Jurkat, Clone E6-1 (cell line): Measurements from ENCODE around the gene FGF10.
A peak's percentile ranks its signal among the peaks of the same experiment; 100 is the strongest.

Experiments
- DNase-seq: peaks from one replicate; pipeline ENCODE4 v3.0.0-alpha.2; 2011; ENCODE audit warnings: low read depth, low spot score
- H3K4me3 ChIP-seq: 2 replicates; pipeline ENCODE4 v1.5.1; 2011; ENCODE audit warnings: mild to moderate bottlenecking, low read length, control low read depth, moderate library complexity

FGF10 gene

GRCh38 chr5:44361342-44362001 is 27.7 kb downstream of the FGF10 start:
- no peak for DNase-seq
- no peak overlapping the region for H3K4me3 ChIP-seq

GRCh38 chr5:44360919-44361318 is 28.3 kb downstream of the FGF10 start:
- no peak for DNase-seq
- no peak overlapping the region for H3K4me3 ChIP-seq

DNA sequence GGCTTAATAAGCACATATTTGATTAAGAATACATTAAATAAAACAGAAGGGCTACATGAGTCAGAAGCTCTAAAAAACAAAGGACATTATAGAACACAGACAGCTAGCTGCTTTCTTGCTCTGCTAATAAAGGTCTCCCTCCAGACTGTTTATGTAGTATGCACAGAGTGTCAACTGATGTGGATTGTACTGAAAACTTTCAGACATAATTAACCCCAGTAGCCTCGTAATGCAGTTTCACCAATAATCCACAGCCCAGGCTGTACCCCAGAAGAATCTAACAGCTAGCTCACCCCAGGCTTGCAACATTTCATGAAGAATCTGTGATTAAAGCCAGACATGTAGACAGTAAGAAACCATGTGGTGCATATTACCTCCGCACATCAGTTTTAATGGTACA is 30.8 kb downstream of the FGF10 start:
- H3K4me3 ChIP-seq: no peak overlapping the region
- DNase-seq: no peak

- DNase-seq: no peak
- no peak overlapping the region for H3K4me3 ChIP-seq
Measured at GRCh38 chr5:44356231-44356630, 33.0 kb downstream of the FGF10 start.

- DNase-seq: no peak
- no peak overlapping the region for H3K4me3 ChIP-seq
Measured at GRCh38 chr5:44345871-44346270, 43.3 kb downstream of the FGF10 start.

DNA sequence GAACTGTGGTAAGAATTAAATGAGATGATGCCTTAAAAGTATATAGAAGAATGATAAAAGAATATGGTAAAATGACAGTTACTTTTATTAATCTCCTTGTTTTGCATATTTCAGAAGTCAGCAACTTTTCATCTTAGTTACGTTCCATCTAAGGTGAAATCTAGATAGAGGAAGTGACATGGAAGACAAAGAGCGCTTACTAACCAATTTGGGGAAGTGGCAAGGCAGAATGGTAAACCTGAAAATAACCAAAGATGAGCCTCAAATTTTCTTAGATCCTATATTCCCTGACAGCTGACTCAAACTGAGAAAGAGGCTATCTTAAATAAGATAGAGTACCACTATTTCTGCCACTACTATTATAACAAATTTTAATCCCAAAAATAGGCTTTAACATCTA is 52.5 kb downstream of the FGF10 start:
- no peak for DNase-seq
- H3K4me3 ChIP-seq: no peak overlapping the region

DNA sequence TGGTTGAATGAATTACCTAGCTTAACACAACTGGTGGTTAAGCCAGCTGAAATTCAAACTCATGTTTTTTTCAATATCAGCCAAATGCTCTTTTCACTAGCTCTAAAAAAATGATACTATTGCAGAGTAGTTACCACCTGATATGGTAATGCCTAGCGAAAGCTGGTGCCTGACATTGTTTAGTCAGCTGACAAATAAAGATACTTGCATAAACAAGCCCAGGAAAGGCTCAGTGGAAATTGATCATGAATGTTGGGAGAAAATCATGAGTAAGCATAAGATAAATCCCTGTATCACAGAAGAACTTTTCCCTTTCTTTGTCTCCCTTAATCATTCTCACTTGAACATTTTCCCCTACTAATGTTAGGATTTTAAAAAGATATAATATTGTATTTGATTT is 54.6 kb downstream of the FGF10 start:
- DNase-seq: no peak
- no peak overlapping the region for H3K4me3 ChIP-seq

DNA sequence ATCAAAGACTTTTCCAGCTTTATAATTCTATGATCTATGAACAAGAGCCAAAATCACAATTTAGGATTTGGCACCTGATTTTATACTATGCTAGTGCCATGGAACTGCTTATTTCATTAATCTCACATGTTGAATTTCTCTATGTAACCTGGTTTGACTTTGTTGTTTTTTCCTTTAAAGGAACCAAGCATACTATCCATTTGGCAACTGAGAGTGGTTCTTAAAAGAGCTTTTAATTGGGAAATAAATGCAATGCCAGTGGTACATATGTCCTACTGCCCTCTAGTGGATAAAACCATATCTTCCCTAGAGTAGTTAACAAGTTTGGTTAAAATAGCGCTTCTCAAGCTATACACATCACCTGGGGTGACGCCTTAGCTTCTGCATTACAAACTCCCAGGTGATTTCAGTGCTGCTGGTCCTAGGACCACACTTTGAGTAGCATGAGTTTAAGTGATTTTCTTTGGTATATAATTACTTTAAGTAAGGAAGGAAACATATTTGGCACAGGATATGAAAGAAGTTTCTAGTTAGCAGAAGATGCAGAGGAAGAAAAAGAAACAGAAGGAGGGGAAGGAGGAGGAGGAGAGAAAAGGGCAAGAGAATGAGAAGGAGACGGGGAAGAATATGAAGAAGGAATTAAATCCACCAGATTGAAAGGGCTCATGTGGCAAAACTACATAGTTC is 56.8 kb downstream of the FGF10 start:
- DNase-seq: peak; percentile 46
- H3K4me3 ChIP-seq: no peak overlapping the region

DNA sequence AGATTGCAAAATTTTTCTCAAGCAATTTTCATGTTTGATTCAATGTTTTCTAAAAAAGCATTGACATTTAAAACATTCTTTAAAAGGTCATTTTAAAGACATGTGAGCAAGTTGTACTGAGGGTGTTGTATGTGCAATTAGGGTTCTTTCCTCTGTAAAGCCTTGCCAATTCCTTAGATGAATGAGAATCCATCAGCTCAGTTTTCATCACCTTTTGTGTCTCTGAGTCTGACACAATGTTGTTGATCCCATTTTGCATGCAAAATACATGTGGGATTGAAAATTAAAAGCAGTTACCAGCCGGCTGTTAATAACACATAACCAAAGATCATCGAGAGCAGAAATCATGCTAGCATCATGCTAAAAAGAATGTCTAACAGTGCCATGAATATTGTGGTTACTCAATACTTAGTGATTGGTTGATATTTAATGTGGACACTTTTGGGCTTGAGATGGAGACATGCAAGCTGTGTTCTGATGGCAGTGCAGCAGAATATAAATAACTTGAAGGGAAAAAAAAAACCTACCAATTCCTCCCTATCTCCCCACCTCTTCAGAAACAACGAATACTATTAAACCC is 57.7 kb downstream of the FGF10 start:
- H3K4me3 ChIP-seq: no peak overlapping the region
- no peak for DNase-seq

DNA sequence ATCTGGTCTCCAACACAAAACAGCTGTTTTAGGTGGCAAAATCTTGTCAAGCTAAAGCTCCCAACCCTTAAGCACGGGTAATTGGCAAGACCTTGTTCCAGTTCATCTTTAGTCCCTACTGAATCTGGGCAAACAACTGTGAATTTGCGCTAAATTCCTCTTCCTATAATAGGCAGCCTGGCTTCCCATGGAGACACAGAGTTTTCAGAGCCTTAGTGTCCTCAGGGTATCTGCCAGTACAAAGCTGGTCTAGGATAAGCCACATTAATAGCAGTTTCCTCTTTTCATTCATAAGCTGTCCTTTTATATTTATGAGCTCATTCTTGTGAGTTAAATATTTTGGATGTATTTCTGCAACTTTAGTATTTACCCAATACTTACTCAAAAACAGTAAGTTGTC is 59.5 kb downstream of the FGF10 start:
- no peak for DNase-seq
- H3K4me3 ChIP-seq: no peak overlapping the region

- no peak overlapping the region for H3K4me3 ChIP-seq
- DNase-seq: no peak
Measured at GRCh38 chr5:44321144-44321725, 68.0 kb downstream of the FGF10 start.

GRCh38 chr5:44320188-44320587 is 69.0 kb downstream of the FGF10 start:
- H3K4me3 ChIP-seq: no peak overlapping the region
- DNase-seq: no peak

GRCh38 chr5:44318883-44319282 is 70.3 kb downstream of the FGF10 start:
- no peak for DNase-seq
- H3K4me3 ChIP-seq: no peak overlapping the region

GRCh38 chr5:44312374-44312773 is 76.8 kb downstream of the FGF10 start:
- no peak overlapping the region for H3K4me3 ChIP-seq
- DNase-seq: no peak

GRCh38 chr5:44300551-44300950 is 88.7 kb downstream of the FGF10 start:
- DNase-seq: peak; percentile 3
- no peak overlapping the region for H3K4me3 ChIP-seq

DNA sequence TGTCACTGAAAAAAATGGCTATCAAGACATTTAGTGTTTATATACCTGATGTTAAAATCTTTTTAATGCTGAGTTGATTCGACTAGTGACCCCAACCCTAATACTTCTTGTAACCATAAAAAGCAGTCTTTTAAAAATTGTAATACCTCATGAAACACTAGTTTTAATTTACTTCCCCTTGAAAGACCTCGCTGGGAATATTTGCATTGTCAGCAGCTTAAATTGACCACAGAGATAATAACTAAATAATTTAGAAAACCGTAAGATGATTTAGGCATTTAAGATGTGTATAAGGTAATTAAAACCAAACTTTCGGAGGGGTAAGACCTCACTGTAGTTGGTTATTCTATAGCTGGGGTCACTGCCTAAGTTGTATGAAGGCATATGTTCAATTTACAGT is 89.8 kb downstream of the FGF10 start:
- H3K4me3 ChIP-seq: no peak overlapping the region
- no peak for DNase-seq

- no peak for DNase-seq
- H3K4me3 ChIP-seq: no peak overlapping the region
Measured at GRCh38 chr5:44294516-44294915, 94.7 kb downstream of the FGF10 start.

- no peak overlapping the region for H3K4me3 ChIP-seq
- DNase-seq: no peak
Measured at GRCh38 chr5:44292736-44293135, 96.5 kb downstream of the FGF10 start.

GRCh38 chr5:44278469-44278868 is 110.8 kb downstream of the FGF10 start:
- no peak for DNase-seq
- H3K4me3 ChIP-seq: no peak overlapping the region

DNA sequence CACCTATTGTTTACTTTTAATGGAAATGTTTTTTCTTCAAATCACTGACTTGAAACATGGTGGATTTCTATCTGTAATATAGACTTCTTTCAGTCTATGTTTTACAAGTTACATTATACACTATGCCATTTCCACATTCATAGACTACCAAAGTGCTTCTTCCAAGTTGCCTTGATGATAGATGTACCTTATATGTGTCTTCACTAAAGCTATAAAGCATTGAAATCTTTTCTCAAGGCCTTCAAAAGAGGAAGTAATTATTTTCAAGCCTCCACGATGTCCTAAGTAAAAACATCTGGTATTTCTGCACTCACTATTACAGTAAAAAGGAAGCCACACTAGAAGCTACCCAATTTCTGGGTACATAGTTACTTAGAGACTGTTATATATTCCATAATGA is 113.3 kb downstream of the FGF10 start:
- DNase-seq: no peak
- H3K4me3 ChIP-seq: no peak overlapping the region
